Astrocyte (in vitro differentiated cells and primary cell): ENCODE measurements around the gene SLC29A1. TPM values are rescaled to one million over a fixed set of nuclear protein-coding genes. Genes with fewer than 3 reads are reported as not detected.

Source experiments
- DNase-seq: peaks from one replicate; pipeline ENCODE4 v3.0.0-alpha.2; 2010; ENCODE audit warnings: low read depth
- FAIRE-seq: peaks from 2 replicates; lab custom pipeline; 2011; peaks lifted over from hg19 to GRCh38; lab: Jason Lieb, UNC
- H2AFZ ChIP-seq: 2 replicates; pipeline ENCODE4 v1.6.0; 2012; ENCODE audit warnings: low read depth, low read length, inconsistent platforms
- H3K27ac ChIP-seq: 2 replicates; pipeline ENCODE4 v1.5.1; 2011; ENCODE audit warnings: low read depth, low read length, inconsistent platforms
- H3K27me3 ChIP-seq: 2 replicates; pipeline ENCODE4 v1.6.0; 2011; ENCODE audit warnings: low read length, inconsistent platforms; ENCODE audit not compliant: insufficient read depth
- H3K36me3 ChIP-seq: 2 replicates; pipeline ENCODE4 v1.5.1; 2011; ENCODE audit warnings: low read length, inconsistent platforms; ENCODE audit not compliant: insufficient read depth
- H3K4me1 ChIP-seq: 2 replicates; pipeline ENCODE4 v1.5.1; 2011; ENCODE audit warnings: low read length, inconsistent platforms; ENCODE audit not compliant: insufficient read depth
- H3K4me2 ChIP-seq: 2 replicates; pipeline ENCODE4 v1.6.0; 2012; ENCODE audit warnings: low read length, inconsistent platforms
- H3K4me3 ChIP-seq: 2 replicates; pipeline ENCODE4 v1.5.1; 2011; ENCODE audit warnings: low read depth, mild to moderate bottlenecking, low read length, inconsistent platforms; ENCODE audit not compliant: insufficient read depth
- H3K79me2 ChIP-seq: 2 replicates; pipeline ENCODE4 v1.6.0; 2012; ENCODE audit warnings: mild to moderate bottlenecking, low read length, inconsistent platforms; ENCODE audit not compliant: insufficient read depth
- H3K9ac ChIP-seq: 2 replicates; pipeline ENCODE4 v1.6.0; 2012; ENCODE audit warnings: mild to moderate bottlenecking, low read length, inconsistent platforms
- H3K9me3 ChIP-seq: 2 replicates; pipeline ENCODE4 v1.5.1; 2012; ENCODE audit warnings: low read depth, mild to moderate bottlenecking, low read length, inconsistent platforms; ENCODE audit not compliant: insufficient read depth
- H4K20me1 ChIP-seq: 2 replicates; pipeline ENCODE4 v1.6.0; 2012; ENCODE audit warnings: low read length, inconsistent platforms; ENCODE audit not compliant: insufficient read depth
- H3K27ac Mint-ChIP-seq: one replicate; pipeline ENCODE4 v1.8.0; 2021; ENCODE audit warnings: mild to moderate bottlenecking, mixed read lengths; ENCODE audit not compliant: unreplicated experiment
- H3K27me3 Mint-ChIP-seq: one replicate; pipeline ENCODE4 v1.8.0; 2021; ENCODE audit warnings: low read depth, mixed read lengths; ENCODE audit not compliant: unreplicated experiment
- H3K36me3 Mint-ChIP-seq: one replicate; pipeline ENCODE4 v1.8.0; 2021; ENCODE audit warnings: low read depth, mixed read lengths; ENCODE audit not compliant: unreplicated experiment
- H3K4me1 Mint-ChIP-seq: one replicate; pipeline ENCODE4 v1.8.0; 2021; ENCODE audit warnings: low read depth, mixed read lengths; ENCODE audit not compliant: unreplicated experiment
- H3K4me3 Mint-ChIP-seq: one replicate; pipeline ENCODE4 v1.8.0; 2021; ENCODE audit warnings: mild to moderate bottlenecking, moderate library complexity, mixed read lengths; ENCODE audit not compliant: unreplicated experiment
- H3K9me3 Mint-ChIP-seq: one replicate; pipeline ENCODE4 v1.8.0; 2021; ENCODE audit warnings: mild to moderate bottlenecking, mixed read lengths; ENCODE audit not compliant: unreplicated experiment
- EZH2 ChIP-seq: IDR thresholded peaks from 2 replicates; pipeline ENCODE4 v1.6.1; 2012; ENCODE audit warnings: mild to moderate bottlenecking, low read length, inconsistent platforms; ENCODE audit not compliant: insufficient read depth
- total RNA-seq: library from RNA; stranded (reverse); gene quantifications from 2 replicates; pipeline ENCODE4 v1.2.1, GENCODE V29; 2021
- TF ChIP-seq, protein P1 (sequence below): IDR thresholded peaks from 2 replicates; pipeline ENCODE4 v1.5.1; 2011; ENCODE audit warnings: low read depth, mild to moderate bottlenecking, inconsistent platforms, low read length, moderate library complexity; ENCODE audit not compliant: insufficient read depth

SLC29A1 gene
- total RNA-seq, 1 donor from 2014 or later, result 15.3 TPM

DNA sequence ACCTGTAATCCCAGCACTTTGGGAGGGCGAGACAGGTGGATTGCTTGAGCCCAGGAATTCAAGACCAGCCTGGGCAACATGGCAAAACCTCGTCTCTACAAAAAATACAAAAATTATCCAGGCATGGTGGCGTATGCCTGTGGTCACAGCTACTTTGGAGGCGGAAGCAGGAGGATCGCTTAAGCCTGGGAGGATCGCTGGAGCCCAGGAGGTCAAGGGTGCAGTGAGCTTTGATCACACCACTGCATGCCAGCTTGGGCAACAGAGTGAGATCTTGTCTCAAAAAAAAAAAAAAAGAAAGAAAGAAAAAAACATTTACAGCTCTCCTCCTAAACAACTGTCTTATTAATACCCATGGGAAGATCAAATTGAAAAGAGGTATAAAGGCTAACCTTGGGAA lies 15.4 kb upstream of the SLC29A1 start:
- no peaks in the 10 kb centered on the region for H3K4me1 Mint-ChIP-seq
- no peak overlapping the region for H3K9ac ChIP-seq
- H3K27me3 Mint-ChIP-seq, result peaks cover 8% of the 10 kb centered on the region
- no peaks in the 10 kb centered on the region for H3K79me2 ChIP-seq
- no peaks in the 10 kb centered on the region for H3K36me3 Mint-ChIP-seq
- no peak for FAIRE-seq
- no peaks in the 10 kb centered on the region for H3K9me3 Mint-ChIP-seq
- H2AFZ ChIP-seq, result no peak overlapping the region
- H3K36me3 ChIP-seq, result no peaks in the 10 kb centered on the region
- H4K20me1 ChIP-seq, result no peaks in the 10 kb centered on the region
- no peak overlapping the region for H3K4me2 ChIP-seq
- no peaks in the 10 kb centered on the region for H3K4me1 ChIP-seq
- no peak overlapping the region for H3K27ac ChIP-seq
- H3K4me3 ChIP-seq, result no peak overlapping the region
- TF ChIP-seq, protein P1, sequence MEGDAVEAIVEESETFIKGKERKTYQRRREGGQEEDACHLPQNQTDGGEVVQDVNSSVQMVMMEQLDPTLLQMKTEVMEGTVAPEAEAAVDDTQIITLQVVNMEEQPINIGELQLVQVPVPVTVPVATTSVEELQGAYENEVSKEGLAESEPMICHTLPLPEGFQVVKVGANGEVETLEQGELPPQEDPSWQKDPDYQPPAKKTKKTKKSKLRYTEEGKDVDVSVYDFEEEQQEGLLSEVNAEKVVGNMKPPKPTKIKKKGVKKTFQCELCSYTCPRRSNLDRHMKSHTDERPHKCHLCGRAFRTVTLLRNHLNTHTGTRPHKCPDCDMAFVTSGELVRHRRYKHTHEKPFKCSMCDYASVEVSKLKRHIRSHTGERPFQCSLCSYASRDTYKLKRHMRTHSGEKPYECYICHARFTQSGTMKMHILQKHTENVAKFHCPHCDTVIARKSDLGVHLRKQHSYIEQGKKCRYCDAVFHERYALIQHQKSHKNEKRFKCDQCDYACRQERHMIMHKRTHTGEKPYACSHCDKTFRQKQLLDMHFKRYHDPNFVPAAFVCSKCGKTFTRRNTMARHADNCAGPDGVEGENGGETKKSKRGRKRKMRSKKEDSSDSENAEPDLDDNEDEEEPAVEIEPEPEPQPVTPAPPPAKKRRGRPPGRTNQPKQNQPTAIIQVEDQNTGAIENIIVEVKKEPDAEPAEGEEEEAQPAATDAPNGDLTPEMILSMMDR, result no peak
- TF ChIP-seq EZH2, result no peak
- no peak overlapping the region for H3K4me3 Mint-ChIP-seq
- H3K27ac Mint-ChIP-seq, result no peak overlapping the region
- H3K27me3 ChIP-seq, result peaks cover 4% of the 10 kb centered on the region
- H3K9me3 ChIP-seq, result no peaks in the 10 kb centered on the region
- DNase-seq, result no peak

DNA sequence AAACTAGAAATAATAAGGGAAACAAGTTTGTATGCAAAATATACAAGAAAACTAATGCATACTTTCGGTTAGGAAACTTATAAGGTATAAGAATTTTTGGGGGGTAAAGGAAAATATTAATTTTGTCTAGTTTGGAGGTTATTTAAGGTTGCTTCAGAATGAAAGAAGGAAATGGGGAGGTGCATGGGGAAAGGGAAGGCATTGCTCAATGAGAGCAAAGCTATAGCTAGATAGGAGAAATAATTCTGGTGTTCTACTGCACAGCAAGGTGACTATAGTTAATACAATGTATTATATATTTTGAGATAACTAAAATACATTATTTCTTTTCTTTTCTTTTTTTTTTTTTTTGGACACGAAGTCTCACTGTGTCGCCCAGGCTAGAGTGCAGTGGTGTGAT lies 12.1 kb upstream of the SLC29A1 start:
- H3K4me1 Mint-ChIP-seq, result no peaks in the 10 kb centered on the region
- no peak for FAIRE-seq
- peaks cover 20% of the 10 kb centered on the region for H3K27me3 Mint-ChIP-seq
- no peak overlapping the region for H3K27ac ChIP-seq
- H2AFZ ChIP-seq, result no peak overlapping the region
- no peaks in the 10 kb centered on the region for H3K36me3 ChIP-seq
- no peaks in the 10 kb centered on the region for H3K9me3 Mint-ChIP-seq
- H3K9me3 ChIP-seq, result no peaks in the 10 kb centered on the region
- TF ChIP-seq, protein P1, result no peak
- no peak for TF ChIP-seq EZH2
- no peaks in the 10 kb centered on the region for H3K4me1 ChIP-seq
- DNase-seq, result no peak
- peaks cover 9% of the 10 kb centered on the region for H3K27me3 ChIP-seq
- H3K4me3 Mint-ChIP-seq, result no peak overlapping the region
- H3K27ac Mint-ChIP-seq, result no peak overlapping the region
- H3K36me3 Mint-ChIP-seq, result no peaks in the 10 kb centered on the region
- H3K79me2 ChIP-seq, result no peaks in the 10 kb centered on the region
- H3K4me2 ChIP-seq, result no peak overlapping the region
- no peaks in the 10 kb centered on the region for H4K20me1 ChIP-seq
- H3K9ac ChIP-seq, result no peak overlapping the region
- H3K4me3 ChIP-seq, result no peak overlapping the region

DNA sequence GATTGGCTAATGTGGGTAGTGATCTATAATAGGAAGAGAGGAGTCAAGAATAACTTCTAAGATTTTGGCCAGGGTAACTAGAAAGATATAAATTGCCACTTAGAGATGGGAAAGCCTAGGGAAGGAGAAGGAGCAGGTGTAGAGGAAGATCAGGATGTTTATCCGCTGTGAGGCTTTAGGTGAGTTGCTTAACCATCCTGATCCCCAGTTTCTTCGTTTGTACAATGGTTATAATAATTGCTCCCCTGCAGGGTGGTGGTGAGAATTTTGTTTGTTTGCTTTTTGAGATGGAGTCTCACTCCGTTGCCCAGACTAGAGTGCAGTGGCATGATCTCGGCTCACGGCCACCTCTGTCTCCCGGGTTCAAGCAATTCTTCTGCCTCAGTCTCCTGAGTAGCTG lies 9.1 kb upstream of the SLC29A1 start:
- no peak overlapping the region for H3K4me3 Mint-ChIP-seq
- Histone ChIP-seq H3K4me2 (no peak overlapping the region), H3K36me3 (no peaks in the 10 kb centered on the region), H3K27ac (no peak overlapping the region), H2AFZ (no peak overlapping the region), H4K20me1 (no peaks in the 10 kb centered on the region), H3K79me2 (no peaks in the 10 kb centered on the region), H3K9ac (no peak overlapping the region), H3K4me3 (no peak overlapping the region), H3K4me1 (peaks cover 15% of the 10 kb centered on the region), H3K27me3 (peaks cover 6% of the 10 kb centered on the region), H3K9me3 (no peaks in the 10 kb centered on the region)
- no peaks in the 10 kb centered on the region for H3K9me3 Mint-ChIP-seq
- peaks cover 23% of the 10 kb centered on the region for H3K27me3 Mint-ChIP-seq
- no peaks in the 10 kb centered on the region for H3K36me3 Mint-ChIP-seq
- TF ChIP-seq, protein P1, result no peak
- no peak for TF ChIP-seq EZH2
- no peak for FAIRE-seq
- H3K27ac Mint-ChIP-seq, result no peak overlapping the region
- peaks cover 13% of the 10 kb centered on the region for H3K4me1 Mint-ChIP-seq
- DNase-seq, result no peak
